GM21786 (cell line): ENCODE results near the gene GANC.
"Not testable (repeated sequence)": the region's sequence is repeated elsewhere in the genome, so short reads cannot be mapped to it uniquely, and the experiment has no call there.

ENCODE experiments used
- ATAC-seq: cut with Tn5 transposase; IDR thresholded peaks from one replicate; pipeline ENCODE4 v1.9.1; 2021; ENCODE audit not compliant: unreplicated experiment

GANC gene

GRCh38 chr15:42272939-42273899 is at the start of gene GANC, which contains the start of gene TMEM87A:
GANC (plus strand) TSS chr15:42273201; CDS start chr15:42274482, 1,281 bp downstream.
TMEM87A (minus strand) TSS chr15:42273433; CDS start chr15:42273398, 35 bp downstream.
- ATAC-seq = peak; percentile 89

GRCh38 chr15:42226648-42227047 is 46.4 kb upstream of the GANC start:
- ATAC-seq = no peak

- ATAC-seq = no peak
Measured at GRCh38 chr15:42228036-42228435, 45.0 kb upstream of the GANC start.

- not testable (repeated sequence) for ATAC-seq
Measured at GRCh38 chr15:42228981-42229380, 44.0 kb upstream of the GANC start.

GRCh38 chr15:42231088-42231487 is 41.9 kb upstream of the GANC start:
- ATAC-seq = no peak

- ATAC-seq = no peak
Measured at GRCh38 chr15:42232606-42233005, 40.4 kb upstream of the GANC start.

GRCh38 chr15:42233107-42233506 is 39.9 kb upstream of the GANC start:
- no peak for ATAC-seq

GRCh38 chr15:42239528-42240182 is 33.3 kb upstream of the GANC start:
- no peak for ATAC-seq

GRCh38 chr15:42240823-42241222 is 32.2 kb upstream of the GANC start:
- ATAC-seq = no peak

GRCh38 chr15:42253300-42253699 is 19.7 kb upstream of the GANC start:
- no peak for ATAC-seq

- no peak for ATAC-seq
Measured at GRCh38 chr15:42264795-42265194, 8.2 kb upstream of the GANC start.

GRCh38 chr15:42267286-42267685 is 5.7 kb upstream of the GANC start:
- no peak for ATAC-seq

- no peak for ATAC-seq
Measured at GRCh38 chr15:42270551-42270950, 2.5 kb upstream of the GANC start.

GRCh38 chr15:42270996-42271395 is 2.0 kb upstream of the GANC start:
- ATAC-seq = no peak

- ATAC-seq = no peak
Measured at GRCh38 chr15:42273900-42274701, 1.1 kb downstream of the GANC start.

- ATAC-seq = no peak
Measured at GRCh38 chr15:42274702-42274989, 1.6 kb downstream of the GANC start.

GRCh38 chr15:42275780-42276391 is 2.9 kb downstream of the GANC start:
- no peak for ATAC-seq

GRCh38 chr15:42276762-42277161 is 3.8 kb downstream of the GANC start:
- no peak for ATAC-seq

- ATAC-seq = no peak
Measured at GRCh38 chr15:42279234-42279723, 6.3 kb downstream of the GANC start.

- ATAC-seq = no peak
Measured at GRCh38 chr15:42282344-42282743, 9.3 kb downstream of the GANC start.

GRCh38 chr15:42282926-42283325 is 9.9 kb downstream of the GANC start:
- ATAC-seq = no peak
